GM21576 (cell line): ENCODE data around the gene KLHDC4.
"Not testable (repeated sequence)": the region's sequence is repeated elsewhere in the genome, so short reads cannot be mapped to it uniquely, and the experiment has no call there.

Experiments
- ATAC-seq: cut with Tn5 transposase; IDR thresholded peaks from one replicate; pipeline ENCODE4 v1.9.1; 2021; ENCODE audit warnings: mild to moderate bottlenecking, moderate library complexity; ENCODE audit not compliant: unreplicated experiment

KLHDC4 gene

DNA sequence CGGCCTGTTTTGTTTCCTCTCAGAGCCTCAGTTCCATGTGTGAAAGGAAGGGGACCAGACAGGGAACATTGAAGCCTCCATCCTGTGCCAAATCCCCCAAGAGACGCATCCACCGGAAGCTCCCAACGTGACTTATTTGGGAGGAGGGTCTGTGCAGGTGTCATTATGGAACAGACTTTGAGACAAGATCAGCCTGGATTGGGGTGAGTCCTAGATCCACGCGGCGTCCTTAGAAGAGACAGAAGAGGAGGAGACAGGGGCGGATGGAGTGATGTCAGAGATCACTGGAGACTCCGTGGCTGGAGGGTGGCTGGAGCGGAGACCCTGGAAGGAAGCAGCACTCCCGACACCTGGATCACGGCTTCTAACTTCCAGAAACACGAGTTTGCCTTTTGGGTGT lies 80.0 kb downstream of the KLHDC4 start:
- no peak for ATAC-seq

GRCh38 chr16:87685405-87685755 lies 80.4 kb downstream of the KLHDC4 start:
- ATAC-seq = no peak

GRCh38 chr16:87684711-87685404 lies 80.9 kb downstream of the KLHDC4 start:
- ATAC-seq = no peak

DNA sequence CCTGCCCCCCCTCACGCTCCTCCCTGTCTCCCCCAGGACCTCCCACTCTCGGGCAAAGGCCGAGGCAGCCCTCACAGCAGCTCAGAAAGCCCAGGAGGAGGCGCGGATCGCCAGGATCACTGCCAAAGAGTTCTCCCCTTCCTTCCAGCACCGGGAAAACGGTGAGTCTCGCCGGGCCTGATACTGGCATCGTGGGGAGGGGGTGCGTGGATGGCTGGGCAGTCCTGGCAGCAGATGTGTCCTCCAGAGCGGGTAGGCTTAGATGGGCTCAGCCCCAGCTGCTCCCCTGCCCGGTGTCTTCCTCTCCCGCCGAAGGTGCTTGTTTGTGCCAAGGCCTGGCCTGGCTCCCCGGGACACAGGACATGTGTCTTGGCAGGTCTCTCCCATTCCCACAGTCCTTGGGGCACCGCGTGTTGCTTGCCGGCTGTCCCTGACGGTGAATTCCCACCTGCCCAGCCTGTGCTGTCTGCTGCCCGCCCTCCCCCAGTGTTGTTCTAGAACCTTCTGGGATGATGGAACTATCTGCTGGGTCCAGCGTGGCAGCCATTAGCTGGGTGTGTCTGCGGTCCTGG lies 81.6 kb downstream of the KLHDC4 start:
- ATAC-seq = no peak

DNA sequence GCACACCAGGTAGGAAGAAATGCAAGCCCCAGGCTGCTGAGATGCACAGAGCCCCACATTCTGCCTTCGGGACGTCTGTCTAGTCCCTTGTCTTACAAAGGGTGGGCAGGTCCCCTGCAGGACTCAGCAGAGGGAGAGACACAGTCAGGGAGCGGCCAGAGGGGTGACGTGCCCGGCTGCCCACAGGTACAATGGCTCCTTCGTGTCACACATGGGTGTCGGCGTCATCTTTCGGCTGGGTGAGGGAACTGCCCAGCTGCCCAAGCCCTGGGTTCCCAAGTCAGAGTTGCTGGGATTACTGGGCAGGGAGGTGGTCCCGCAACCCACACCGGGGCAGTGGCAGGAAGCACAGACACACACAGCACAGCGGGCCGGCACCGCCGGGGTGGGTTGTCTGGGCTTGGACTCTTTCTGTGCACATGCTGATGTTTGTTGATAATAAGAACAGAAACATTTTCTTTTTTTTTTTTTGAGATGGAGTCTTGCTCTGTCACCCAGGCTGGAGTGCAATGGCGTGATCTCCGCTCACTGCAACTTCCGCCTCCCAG lies 82.9 kb downstream of the KLHDC4 start:
- ATAC-seq = no peak

GRCh38 chr16:87681981-87682570 lies 83.7 kb downstream of the KLHDC4 start:
- ATAC-seq = no peak

DNA sequence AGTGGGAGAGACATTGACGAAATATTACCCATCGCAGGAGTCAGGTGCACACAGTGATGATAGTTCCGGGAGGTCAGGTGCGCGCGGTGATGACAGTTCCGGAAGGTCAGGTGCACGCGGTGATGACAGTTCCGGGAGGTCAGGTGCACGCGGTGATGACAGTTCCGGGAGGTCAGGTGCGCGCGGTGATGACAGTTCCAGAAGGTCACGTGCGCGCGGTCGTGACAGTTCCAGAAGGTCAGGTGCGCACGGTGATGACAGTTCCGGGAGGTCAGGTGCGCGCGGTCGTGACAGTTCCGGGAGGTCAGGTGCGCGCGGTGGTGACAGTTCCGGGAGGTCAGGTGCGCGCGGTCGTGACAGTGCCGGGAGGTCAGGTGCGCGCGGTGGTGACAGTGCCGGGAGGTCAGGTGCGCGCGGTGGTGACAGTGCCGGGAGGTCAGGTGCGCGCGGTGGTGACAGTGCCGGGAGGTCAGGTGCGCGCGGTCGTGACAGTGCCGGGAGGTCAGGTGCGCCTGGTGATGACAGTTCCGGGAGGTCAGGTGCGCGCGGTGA lies 84.7 kb downstream of the KLHDC4 start:
- not testable (repeated sequence) for ATAC-seq

GRCh38 chr16:87680272-87680644 lies 85.5 kb downstream of the KLHDC4 start:
- ATAC-seq = no peak

DNA sequence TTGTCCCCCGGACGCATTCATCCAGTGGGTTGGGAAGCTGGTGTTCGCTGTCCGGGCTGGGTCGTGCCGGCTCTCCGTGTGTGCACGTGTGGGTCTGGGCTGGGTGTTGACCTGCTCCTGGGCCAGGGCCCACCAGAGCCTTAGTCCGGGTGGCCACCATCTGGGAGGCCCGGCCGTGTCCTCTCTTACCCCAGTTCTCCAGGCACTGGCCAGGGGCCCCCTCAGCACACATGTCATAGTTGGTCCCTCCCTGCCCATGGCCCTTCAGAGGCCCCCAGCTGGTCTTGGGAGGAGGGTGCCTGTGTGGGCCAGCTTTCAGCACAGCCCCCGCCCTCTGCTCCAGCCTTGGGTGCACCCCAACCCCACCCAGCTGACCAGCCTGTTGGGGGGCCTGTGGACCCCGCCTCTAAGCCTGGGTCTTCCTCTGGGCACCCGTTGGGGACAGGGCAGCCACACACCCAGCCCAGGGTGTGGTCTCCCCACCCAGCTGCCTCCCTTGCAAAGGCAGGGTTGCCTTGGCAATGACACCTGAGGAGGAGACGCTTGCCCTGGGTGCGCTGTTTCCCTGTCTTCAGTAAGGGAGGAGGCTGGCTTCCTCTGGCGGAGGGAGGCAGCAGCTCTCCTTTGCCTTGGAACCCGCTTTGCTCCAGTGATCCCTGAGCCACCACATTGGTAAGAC lies 86.1 kb downstream of the KLHDC4 start:
- ATAC-seq = no peak

GRCh38 chr16:87678618-87679017 lies 87.2 kb downstream of the KLHDC4 start:
- no peak for ATAC-seq

- ATAC-seq = no peak
These were observed 88.0 kb downstream of the KLHDC4 start for GRCh38 chr16:87677830-87678229.

DNA sequence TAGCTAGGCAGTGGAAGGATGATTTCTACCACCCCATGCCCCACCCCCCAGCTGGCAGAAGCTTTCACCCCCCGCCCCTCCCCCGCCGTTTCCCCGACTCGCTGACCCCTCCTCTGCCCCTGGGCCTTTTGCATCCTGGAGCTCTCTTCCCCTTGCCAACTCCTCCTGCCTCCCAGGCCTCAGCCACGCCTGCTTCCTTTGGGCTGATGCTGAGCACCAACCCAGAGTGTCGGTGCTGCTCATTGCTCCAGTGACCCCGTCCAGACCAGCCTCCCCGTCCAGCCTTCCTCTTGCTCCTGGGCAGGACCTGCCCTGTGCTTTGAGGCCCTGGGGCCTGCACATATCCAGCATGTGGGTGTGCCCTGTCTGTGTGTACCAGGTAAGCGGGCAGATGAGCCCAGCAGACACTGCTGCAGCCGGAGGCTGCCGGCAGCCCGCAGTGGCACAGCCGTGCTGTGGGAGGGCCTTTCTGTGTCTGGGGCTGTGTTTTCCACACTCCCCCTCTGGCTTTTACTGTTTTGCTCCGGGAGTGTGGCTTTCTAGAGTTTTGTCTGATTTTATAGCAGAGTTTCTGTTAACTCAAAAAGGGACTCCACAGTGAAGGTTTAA lies 90.6 kb downstream of the KLHDC4 start:
- no peak for ATAC-seq

GRCh38 chr16:87674419-87674818 lies 91.4 kb downstream of the KLHDC4 start:
- no peak for ATAC-seq

GRCh38 chr16:87671715-87672270 lies 94.0 kb downstream of the KLHDC4 start:
- ATAC-seq = no peak

DNA sequence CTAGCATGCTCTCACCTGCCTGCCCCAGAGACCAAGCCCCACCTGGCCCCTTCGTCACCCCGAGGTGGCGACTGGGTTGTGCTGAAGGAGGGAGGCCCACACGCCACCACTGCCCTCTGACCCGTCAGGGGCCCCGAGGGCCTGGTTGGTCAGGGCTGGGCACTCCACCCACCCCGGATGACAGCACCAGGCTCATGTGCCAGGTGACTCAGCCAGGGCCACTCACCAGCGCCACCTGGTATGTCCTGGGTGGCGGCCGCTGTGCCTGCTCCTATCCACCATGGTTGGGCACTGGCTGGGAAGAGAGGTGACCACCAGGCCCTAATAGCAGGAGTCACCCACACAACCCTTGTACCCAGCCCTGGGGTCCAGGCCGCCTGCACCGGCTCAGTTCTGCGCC lies 94.6 kb downstream of the KLHDC4 start:
- no peak for ATAC-seq

DNA sequence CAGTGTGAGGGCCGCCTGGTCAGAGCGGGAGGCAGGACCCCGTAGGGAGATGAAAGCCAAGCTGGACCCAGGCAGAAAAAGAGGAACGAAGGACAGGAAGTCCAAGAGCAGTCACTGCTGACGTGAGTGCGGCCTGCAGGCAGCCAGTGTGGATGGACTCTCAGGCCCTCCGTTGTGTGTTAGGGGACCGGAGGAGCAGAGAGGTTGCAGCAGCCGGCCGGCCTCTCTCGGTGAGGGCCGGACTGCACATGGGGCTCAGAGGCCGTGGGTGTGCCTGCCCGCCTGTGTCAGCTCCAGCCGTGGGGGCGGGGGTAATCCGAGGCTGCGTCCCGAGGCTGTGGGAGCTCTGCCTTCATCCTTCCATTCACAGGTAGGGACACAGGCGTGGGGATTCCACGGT lies 96.1 kb downstream of the KLHDC4 start:
- no peak for ATAC-seq

- no peak for ATAC-seq
These were observed 97.8 kb downstream of the KLHDC4 start for GRCh38 chr16:87667946-87668345.

DNA sequence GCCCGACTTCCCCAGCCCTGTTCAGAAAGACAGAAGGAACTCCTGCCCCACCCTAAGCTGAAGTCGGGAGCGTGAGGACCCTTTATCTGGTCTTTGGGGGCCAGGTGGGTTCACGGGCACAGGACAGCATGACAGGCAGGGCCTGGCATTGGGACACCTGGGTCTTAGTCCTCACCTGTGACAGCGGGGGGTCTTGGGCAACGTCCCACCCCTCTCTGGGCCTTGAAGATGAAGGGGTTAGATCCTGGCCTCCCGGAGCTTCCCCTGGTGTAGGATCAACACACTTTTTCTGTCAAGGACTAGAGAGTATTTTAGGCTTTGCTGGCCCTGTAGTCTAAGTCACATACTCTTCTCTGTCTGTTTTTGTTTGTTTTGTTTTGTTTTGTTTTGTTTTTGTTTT lies 98.3 kb downstream of the KLHDC4 start:
- ATAC-seq = no peak

DNA sequence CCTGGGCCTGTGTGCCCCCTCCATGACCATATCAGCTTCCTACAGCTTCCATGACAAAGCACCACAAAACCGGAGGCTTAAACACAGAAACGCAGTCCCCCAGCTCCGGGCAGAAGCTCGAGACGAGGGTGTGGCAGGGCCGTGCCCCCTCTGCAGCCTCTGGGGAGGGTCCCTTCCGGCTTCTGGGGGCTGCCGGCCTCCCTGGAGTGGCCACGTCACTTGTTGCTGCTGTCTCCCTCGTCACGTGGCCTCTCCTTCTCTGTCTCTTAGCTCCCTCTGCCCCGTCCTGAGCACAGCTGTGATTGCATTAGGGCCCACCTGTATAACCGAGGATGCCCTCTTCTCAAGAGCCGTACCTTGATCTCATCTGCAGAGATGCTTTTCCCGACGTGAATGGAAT lies 98.9 kb downstream of the KLHDC4 start:
- no peak for ATAC-seq

DNA sequence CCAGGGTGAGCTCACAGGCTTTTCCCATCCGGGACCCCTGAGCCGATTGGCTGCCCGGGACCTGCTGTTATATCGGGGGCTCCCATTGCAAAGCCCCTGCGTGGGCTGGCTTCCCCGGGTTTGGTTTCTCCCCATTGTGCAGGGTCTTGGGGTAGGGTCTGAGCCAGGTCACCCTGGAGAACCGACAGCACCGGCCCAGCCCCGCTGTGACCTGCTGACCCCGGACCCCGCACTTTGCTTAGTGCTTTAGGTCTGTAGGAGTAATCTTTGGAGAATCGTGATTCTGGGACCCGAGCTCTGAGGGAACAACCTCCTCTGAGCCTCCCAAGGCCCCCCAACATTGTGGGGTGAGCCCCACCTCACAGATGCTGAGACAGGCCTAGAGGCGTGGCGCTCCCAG lies 100.6 kb downstream of the KLHDC4 start:
- no peak for ATAC-seq

- no peak for ATAC-seq
These were observed 101.0 kb downstream of the KLHDC4 start for GRCh38 chr16:87664792-87665191.
